ENCODE data around the gene FUBP3. TPM values are rescaled to one million over a fixed set of nuclear protein-coding genes. Genes with fewer than 3 reads are reported as not detected.

Gene FUBP3
- total and polyA plus RNA-seq, 4 donors = 22.9 to 44.6 (median 35.1) TPM

- WGBS, 2 donors = 80 to 83% methylated on average over 10 of the region's 10 CpGs
Observed at GRCh38 chr9:130532426-130533080, 46.8 kb upstream of the FUBP3 start.

GRCh38 chr9:130535818-130536521 is 43.4 kb upstream of the FUBP3 start:
- peak; percentile 20 to 49 (median 45) for DNase-seq
- H3K4me3 ChIP-seq = no peak overlapping the region
- no peak overlapping the region for H3K9ac ChIP-seq (ENCODE audit: insufficient read depth in 1 of 2, low read length in 2 of 2)
- no peak for TF ChIP-seq CTCF (IDR thresholded peaks at IDR 0.05; ENCODE audit: control extremely low read depth, extremely low read depth)
- no peak for ATAC-seq (ENCODE audit: insufficient read depth, low FRiP score)
- H3K27ac ChIP-seq (ENCODE audit: low read depth in 1 of 2, low read length in 1 of 2) = no peak overlapping the region
- peaks cover 0 to 6% (median 2%) of the 10 kb centered on the region in 5 donors for H3K4me1 ChIP-seq (ENCODE audit: control insufficient read depth in 5 of 5, insufficient read depth in 5 of 5, low read length in 5 of 5)
- H3K36me3 ChIP-seq (ENCODE audit: control insufficient read depth in 4 of 4, insufficient read depth in 4 of 4, low read length in 4 of 4) = no peaks in the 10 kb centered on the region
- WGBS, 2 donors = 10 to 16% methylated on average over 25 to 28 of the region's 28 CpGs
- no peaks in the 10 kb centered on the region for H3K9me3 ChIP-seq (ENCODE audit: control insufficient read depth in 4 of 4, insufficient read depth in 3 of 4, low read length in 3 of 4)
- H3K27me3 ChIP-seq (ENCODE audit: control insufficient read depth in 3 of 3, insufficient read depth in 3 of 3, low read length in 2 of 3) = peaks cover 7 to 47% (median 36%) of the 10 kb centered on the region in 3 donors

More at GRCh38 chr9:130532426-130533080, 46.8 kb upstream of the FUBP3 start:
- H3K27me3 ChIP-seq (ENCODE audit: control insufficient read depth in 3 of 3, insufficient read depth in 3 of 3, low read length in 2 of 3) = peaks cover 7 to 29% (median 22%) of the 10 kb centered on the region in 3 donors
- no peak overlapping the region for H3K9ac ChIP-seq (ENCODE audit: insufficient read depth in 1 of 2, low read length in 2 of 2)
- DNase-seq = no peak
- peaks cover 0 to 6% (median 2%) of the 10 kb centered on the region in 5 donors for H3K4me1 ChIP-seq (ENCODE audit: control insufficient read depth in 5 of 5, insufficient read depth in 5 of 5, low read length in 5 of 5)
- no peak overlapping the region for H3K4me3 ChIP-seq
- H3K27ac ChIP-seq (ENCODE audit: low read depth in 1 of 2, low read length in 1 of 2) = no peak overlapping the region
- ATAC-seq (ENCODE audit: insufficient read depth, low FRiP score) = no peak
- no peak for TF ChIP-seq CTCF (IDR thresholded peaks at IDR 0.05; ENCODE audit: control extremely low read depth, extremely low read depth)
- no peaks in the 10 kb centered on the region for H3K36me3 ChIP-seq (ENCODE audit: control insufficient read depth in 4 of 4, insufficient read depth in 4 of 4, low read length in 4 of 4)
- no peaks in the 10 kb centered on the region for H3K9me3 ChIP-seq (ENCODE audit: control insufficient read depth in 4 of 4, insufficient read depth in 3 of 4, low read length in 3 of 4)

GRCh38 chr9:130536701-130537107 is 42.7 kb upstream of the FUBP3 start:
- H3K4me1 ChIP-seq (ENCODE audit: control insufficient read depth in 5 of 5, insufficient read depth in 5 of 5, low read length in 5 of 5) = peaks cover 0 to 6% (median 2%) of the 10 kb centered on the region in 5 donors
- ATAC-seq (ENCODE audit: insufficient read depth, low FRiP score) = no peak
- no peak overlapping the region for H3K4me3 ChIP-seq
- H3K27ac ChIP-seq (ENCODE audit: low read depth in 1 of 2, low read length in 1 of 2) = no peak overlapping the region
- no peaks in the 10 kb centered on the region for H3K9me3 ChIP-seq (ENCODE audit: control insufficient read depth in 4 of 4, insufficient read depth in 3 of 4, low read length in 3 of 4)
- TF ChIP-seq CTCF (IDR thresholded peaks at IDR 0.05; ENCODE audit: control extremely low read depth, extremely low read depth) = no peak
- WGBS, 2 donors = 55 to 64% methylated on average over 3 of the region's 3 CpGs
- H3K9ac ChIP-seq (ENCODE audit: insufficient read depth in 1 of 2, low read length in 2 of 2) = no peak overlapping the region
- peaks cover 7 to 48% (median 36%) of the 10 kb centered on the region in 3 donors for H3K27me3 ChIP-seq (ENCODE audit: control insufficient read depth in 3 of 3, insufficient read depth in 3 of 3, low read length in 2 of 3)
- H3K36me3 ChIP-seq (ENCODE audit: control insufficient read depth in 4 of 4, insufficient read depth in 4 of 4, low read length in 4 of 4) = no peaks in the 10 kb centered on the region
- DNase-seq = no peak
